HG03097 (cell line): ENCODE data around the gene SDK1.
"Not testable (repeated sequence)": the region's sequence is repeated elsewhere in the genome, so short reads cannot be mapped to it uniquely, and the experiment has no call there.

Experiments
- ATAC-seq: cut with Tn5 transposase; IDR thresholded peaks from one replicate; pipeline ENCODE4 v1.9.1; 2021; ENCODE audit not compliant: unreplicated experiment, low FRiP score

Gene SDK1

GRCh38 chr7:3961857-3962503 is 660.9 kb downstream of the SDK1 start:
- no peak for ATAC-seq

- ATAC-seq, result not testable (repeated sequence)
Measured at GRCh38 chr7:3963768-3964167, 662.7 kb downstream of the SDK1 start.

- ATAC-seq, result no peak
Measured at GRCh38 chr7:3964980-3965606, 664.0 kb downstream of the SDK1 start.

- ATAC-seq, result no peak
Measured at GRCh38 chr7:3965794-3966395, 664.8 kb downstream of the SDK1 start.

GRCh38 chr7:3968234-3968633 is 667.2 kb downstream of the SDK1 start:
- no peak for ATAC-seq

GRCh38 chr7:3969286-3969685 is 668.2 kb downstream of the SDK1 start:
- ATAC-seq, result no peak

GRCh38 chr7:3971323-3971722 is 670.3 kb downstream of the SDK1 start:
- no peak for ATAC-seq

GRCh38 chr7:3973264-3973663 is 672.2 kb downstream of the SDK1 start:
- ATAC-seq, result no peak

- no peak for ATAC-seq
Measured at GRCh38 chr7:3974329-3974728, 673.3 kb downstream of the SDK1 start.

- ATAC-seq, result no peak
Measured at GRCh38 chr7:3975371-3975770, 674.3 kb downstream of the SDK1 start.

GRCh38 chr7:3977391-3977790 is 676.3 kb downstream of the SDK1 start:
- ATAC-seq, result no peak

GRCh38 chr7:3978839-3979238 is 677.8 kb downstream of the SDK1 start:
- no peak for ATAC-seq

GRCh38 chr7:3979611-3980299 is 678.7 kb downstream of the SDK1 start:
- no peak for ATAC-seq

- ATAC-seq, result no peak
Measured at GRCh38 chr7:3980300-3980643, 679.2 kb downstream of the SDK1 start.

GRCh38 chr7:3981281-3981680 is 680.2 kb downstream of the SDK1 start:
- ATAC-seq, result no peak

GRCh38 chr7:3984456-3984855 is 683.4 kb downstream of the SDK1 start:
- ATAC-seq, result no peak

GRCh38 chr7:3986927-3987326 is 685.9 kb downstream of the SDK1 start:
- no peak for ATAC-seq

- no peak for ATAC-seq
Measured at GRCh38 chr7:3987426-3987927, 686.4 kb downstream of the SDK1 start.

GRCh38 chr7:3989723-3990122 is 688.7 kb downstream of the SDK1 start:
- no peak for ATAC-seq

- no peak for ATAC-seq
Measured at GRCh38 chr7:3991731-3992231, 690.7 kb downstream of the SDK1 start.

GRCh38 chr7:3992841-3993240 is 691.8 kb downstream of the SDK1 start:
- ATAC-seq, result no peak
